ENCODE data around the gene EDEM2.

DNA sequence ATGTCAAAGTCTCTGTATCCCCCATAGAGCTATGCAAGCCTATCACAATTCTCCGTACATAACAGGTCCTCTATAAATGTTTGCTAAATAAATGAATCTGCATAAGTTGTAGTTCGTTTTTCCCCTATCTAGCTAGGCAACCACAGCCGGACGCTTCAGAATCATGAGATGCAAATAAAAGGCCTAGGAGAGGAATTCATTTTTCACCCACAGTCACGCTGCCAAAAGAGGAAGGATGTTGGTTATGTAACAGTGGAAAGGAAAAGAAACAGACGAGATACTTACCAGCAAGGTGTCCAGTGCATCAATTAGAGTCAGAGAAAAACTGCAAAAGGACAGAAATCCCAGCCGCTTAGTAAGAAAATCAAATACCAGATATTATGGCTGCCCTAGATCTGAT is 2.4 kb downstream of the EDEM2 start:
- TF ChIP-seq, protein P1, sequence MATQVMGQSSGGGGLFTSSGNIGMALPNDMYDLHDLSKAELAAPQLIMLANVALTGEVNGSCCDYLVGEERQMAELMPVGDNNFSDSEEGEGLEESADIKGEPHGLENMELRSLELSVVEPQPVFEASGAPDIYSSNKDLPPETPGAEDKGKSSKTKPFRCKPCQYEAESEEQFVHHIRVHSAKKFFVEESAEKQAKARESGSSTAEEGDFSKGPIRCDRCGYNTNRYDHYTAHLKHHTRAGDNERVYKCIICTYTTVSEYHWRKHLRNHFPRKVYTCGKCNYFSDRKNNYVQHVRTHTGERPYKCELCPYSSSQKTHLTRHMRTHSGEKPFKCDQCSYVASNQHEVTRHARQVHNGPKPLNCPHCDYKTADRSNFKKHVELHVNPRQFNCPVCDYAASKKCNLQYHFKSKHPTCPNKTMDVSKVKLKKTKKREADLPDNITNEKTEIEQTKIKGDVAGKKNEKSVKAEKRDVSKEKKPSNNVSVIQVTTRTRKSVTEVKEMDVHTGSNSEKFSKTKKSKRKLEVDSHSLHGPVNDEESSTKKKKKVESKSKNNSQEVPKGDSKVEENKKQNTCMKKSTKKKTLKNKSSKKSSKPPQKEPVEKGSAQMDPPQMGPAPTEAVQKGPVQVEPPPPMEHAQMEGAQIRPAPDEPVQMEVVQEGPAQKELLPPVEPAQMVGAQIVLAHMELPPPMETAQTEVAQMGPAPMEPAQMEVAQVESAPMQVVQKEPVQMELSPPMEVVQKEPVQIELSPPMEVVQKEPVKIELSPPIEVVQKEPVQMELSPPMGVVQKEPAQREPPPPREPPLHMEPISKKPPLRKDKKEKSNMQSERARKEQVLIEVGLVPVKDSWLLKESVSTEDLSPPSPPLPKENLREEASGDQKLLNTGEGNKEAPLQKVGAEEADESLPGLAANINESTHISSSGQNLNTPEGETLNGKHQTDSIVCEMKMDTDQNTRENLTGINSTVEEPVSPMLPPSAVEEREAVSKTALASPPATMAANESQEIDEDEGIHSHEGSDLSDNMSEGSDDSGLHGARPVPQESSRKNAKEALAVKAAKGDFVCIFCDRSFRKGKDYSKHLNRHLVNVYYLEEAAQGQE (IDR thresholded peaks at IDR 0.05; ENCODE audit: low read depth): no peak
- no peak for TF ChIP-seq YY1 (IDR thresholded peaks at IDR 0.05; ENCODE audit: low read depth)
- TF ChIP-seq EP300 (IDR thresholded peaks at IDR 0.05; ENCODE audit: borderline replicate concordance): no peak
- no peak for TF ChIP-seq EGR1 (IDR thresholded peaks at IDR 0.05)
- TF ChIP-seq NFIC (IDR thresholded peaks at IDR 0.05): no peak
- no peak for TF ChIP-seq FOXM1 (IDR thresholded peaks at IDR 0.05; ENCODE audit: borderline replicate concordance, low read depth)
- TF ChIP-seq, protein P2, sequence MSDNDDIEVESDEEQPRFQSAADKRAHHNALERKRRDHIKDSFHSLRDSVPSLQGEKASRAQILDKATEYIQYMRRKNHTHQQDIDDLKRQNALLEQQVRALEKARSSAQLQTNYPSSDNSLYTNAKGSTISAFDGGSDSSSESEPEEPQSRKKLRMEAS (IDR thresholded peaks at IDR 0.05): no peak
- no peak for TF ChIP-seq RAD21 (IDR thresholded peaks at IDR 0.05; ENCODE audit: low read depth)
- TF ChIP-seq CEBPB (IDR thresholded peaks at IDR 0.05): no peak
- no peak for TF ChIP-seq TEAD4 (IDR thresholded peaks at IDR 0.05)
- TF ChIP-seq, protein P3, sequence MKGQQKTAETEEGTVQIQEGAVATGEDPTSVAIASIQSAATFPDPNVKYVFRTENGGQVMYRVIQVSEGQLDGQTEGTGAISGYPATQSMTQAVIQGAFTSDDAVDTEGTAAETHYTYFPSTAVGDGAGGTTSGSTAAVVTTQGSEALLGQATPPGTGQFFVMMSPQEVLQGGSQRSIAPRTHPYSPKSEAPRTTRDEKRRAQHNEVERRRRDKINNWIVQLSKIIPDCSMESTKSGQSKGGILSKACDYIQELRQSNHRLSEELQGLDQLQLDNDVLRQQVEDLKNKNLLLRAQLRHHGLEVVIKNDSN (IDR thresholded peaks at IDR 0.05): no peak
- no peak for TF ChIP-seq TAF1 (IDR thresholded peaks at IDR 0.05; ENCODE audit: low read depth)
- TF ChIP-seq CREB1 (IDR thresholded peaks at IDR 0.05; ENCODE audit: low read depth): no peak
- TF ChIP-seq TCF12 (IDR thresholded peaks at IDR 0.05; ENCODE audit: low read depth): no peak
